Measurements from ENCODE around the gene OR10R2.
"Not testable (repeated sequence)": the region's sequence is repeated elsewhere in the genome, so short reads cannot be mapped to it uniquely, and the experiment has no call there.

OR10R2 gene

DNA sequence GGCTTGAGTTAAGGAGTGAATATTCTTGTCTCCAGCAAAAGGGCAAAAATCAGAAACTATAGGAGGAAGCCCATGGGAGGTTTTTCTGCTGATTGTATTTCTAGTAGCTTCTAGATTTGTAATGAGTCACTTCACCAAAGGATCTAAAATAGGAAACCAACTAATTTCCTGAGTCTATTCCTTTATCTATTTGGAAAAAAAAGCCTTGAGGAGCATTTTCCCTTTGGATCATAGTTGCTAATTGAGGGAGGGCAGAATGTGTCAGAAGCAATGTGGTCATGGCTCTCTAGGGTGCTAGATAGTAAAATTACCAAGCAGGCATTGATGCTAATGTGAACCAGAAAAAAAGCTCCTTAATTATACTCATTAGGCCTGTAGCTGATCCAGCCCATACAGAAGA lies at the start of gene OR10R2:
Gene OR10R2, plus strand, starts transcription at position 301 of the 400 bp plus-strand sequence. CDS start 106 bp downstream, outside the sequence.
- no peak for DNase-seq (ENCODE audit: low read depth)
- no peak within 1 kb of the TSS for H3K4me3 ChIP-seq (ENCODE audit: low read depth, low read length)

DNA sequence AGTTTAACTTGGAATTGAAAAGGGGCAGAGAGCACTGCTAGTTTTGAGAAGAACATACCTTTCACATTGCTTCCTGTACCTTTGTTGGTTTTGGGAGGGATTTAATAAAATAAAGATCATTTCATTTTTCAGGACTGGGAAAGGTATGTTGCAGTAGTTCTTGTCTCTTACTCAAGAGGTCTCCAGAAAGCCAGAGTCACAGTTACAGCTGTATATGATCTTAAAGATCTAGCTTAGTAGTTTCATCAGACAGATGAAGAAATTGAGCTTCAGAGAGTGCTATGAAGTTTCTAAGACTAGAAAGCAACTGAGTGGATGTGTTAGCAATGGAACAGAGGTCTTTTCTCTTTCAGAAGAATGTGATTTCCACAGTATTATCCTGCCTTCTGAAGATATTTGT lies 47.0 kb upstream of the OR10R2 start:
- no peak for DNase-seq (ENCODE audit: low read depth)
- H3K4me3 ChIP-seq (ENCODE audit: low read depth, low read length): no peak overlapping the region

- DNase-seq (ENCODE audit: low read depth): no peak
- no peak within 1 kb of the TSS for H3K4me3 ChIP-seq (ENCODE audit: low read depth, low read length)
Measured at GRCh38 chr1:158426137-158426536, 45.9 kb upstream of the OR10R2 start, which contains the start of gene OR10K2. TSS of gene OR10K2 (minus strand) at chr1:158426237. CDS start at chr1:158420866, 5,371 bp downstream.

GRCh38 chr1:158430163-158430562 lies 41.9 kb upstream of the OR10R2 start:
- not testable (repeated sequence) for DNase-seq (ENCODE audit: low read depth)

DNA sequence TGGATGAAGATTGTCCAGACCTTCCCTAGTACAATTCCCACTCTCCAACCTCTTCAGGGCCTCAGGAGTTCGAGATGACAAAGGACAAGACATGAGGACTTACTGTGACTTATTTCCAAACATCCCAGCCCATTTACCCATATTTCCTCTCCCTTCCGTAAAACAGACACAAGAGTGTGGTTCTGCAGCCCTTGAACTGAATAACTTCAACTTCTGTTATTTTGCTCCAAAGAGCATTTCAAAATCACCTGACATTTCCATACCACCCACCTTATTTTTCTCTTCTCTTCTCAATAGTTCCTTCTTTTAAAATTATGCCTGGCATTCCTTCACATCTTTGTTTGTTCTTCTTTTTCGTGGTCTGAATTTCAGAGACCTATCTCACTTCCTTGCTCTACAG lies 37.3 kb upstream of the OR10R2 start:
- DNase-seq (ENCODE audit: low read depth): no peak
- no peak overlapping the region for H3K4me3 ChIP-seq (ENCODE audit: low read depth, low read length)

More at GRCh38 chr1:158430163-158430562, 41.9 kb upstream of the OR10R2 start:
- H3K4me3 ChIP-seq (ENCODE audit: low read depth, low read length): not testable (repeated sequence)

DNA sequence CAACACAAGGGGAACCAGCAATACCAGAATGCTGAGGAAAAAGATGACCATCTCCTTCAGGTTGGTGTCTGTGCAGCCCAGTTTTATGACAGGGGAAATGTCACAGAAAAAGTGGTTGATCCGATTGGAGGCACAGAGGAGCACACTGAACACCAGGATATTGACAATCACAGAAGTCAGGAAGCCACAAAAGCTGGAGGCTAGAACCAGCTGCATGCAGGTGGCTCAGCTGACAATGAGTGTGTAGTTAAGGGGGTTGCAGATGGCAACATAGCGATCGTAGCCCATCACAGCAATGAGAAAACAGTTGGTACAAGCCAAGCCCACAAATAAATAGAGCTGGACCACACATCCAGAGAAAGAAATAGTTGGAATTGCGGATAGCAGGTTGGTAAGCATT lies 26.6 kb upstream of the OR10R2 start:
- DNase-seq (ENCODE audit: low read depth): no peak
- no peak overlapping the region for H3K4me3 ChIP-seq (ENCODE audit: low read depth, low read length)

DNA sequence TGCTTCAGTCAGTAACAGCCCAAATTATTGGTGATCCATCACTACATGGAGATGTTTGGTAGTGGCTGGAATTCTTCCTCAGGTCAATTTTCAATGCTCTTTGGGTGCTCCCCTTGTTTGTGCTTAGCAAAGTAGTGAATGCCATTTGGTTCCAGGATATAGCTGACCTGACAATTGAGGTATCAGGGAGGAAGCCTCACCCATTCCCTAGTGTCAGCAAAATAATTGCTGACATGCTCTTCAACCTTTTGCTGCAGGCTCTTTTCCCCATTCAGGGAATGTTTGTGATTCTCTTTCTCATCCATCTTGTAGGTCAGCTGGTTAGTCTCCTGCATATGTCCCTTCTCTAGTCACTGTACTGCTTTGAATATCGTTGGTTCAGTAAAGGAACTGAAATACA lies 17.5 kb upstream of the OR10R2 start:
- no peak overlapping the region for H3K4me3 ChIP-seq (ENCODE audit: low read depth, low read length)
- DNase-seq (ENCODE audit: low read depth): no peak

- no peak for DNase-seq (ENCODE audit: low read depth)
- H3K4me3 ChIP-seq (ENCODE audit: low read depth, low read length): no peak overlapping the region
Measured at GRCh38 chr1:158457246-158457645, 14.8 kb upstream of the OR10R2 start.

- no peak for DNase-seq (ENCODE audit: low read depth)
- H3K4me3 ChIP-seq (ENCODE audit: low read depth, low read length): no peak overlapping the region
Measured at GRCh38 chr1:158458263-158458662, 13.8 kb upstream of the OR10R2 start.

- DNase-seq (ENCODE audit: low read depth): no peak
- no peak within 1 kb of the TSS for H3K4me3 ChIP-seq (ENCODE audit: low read depth, low read length)
Measured at GRCh38 chr1:158461534-158461933, 10.5 kb upstream of the OR10R2 start, which contains the start of gene OR10K1. TSS of gene OR10K1 (plus strand) at chr1:158461834. CDS start at chr1:158465562, 3,728 bp downstream.

DNA sequence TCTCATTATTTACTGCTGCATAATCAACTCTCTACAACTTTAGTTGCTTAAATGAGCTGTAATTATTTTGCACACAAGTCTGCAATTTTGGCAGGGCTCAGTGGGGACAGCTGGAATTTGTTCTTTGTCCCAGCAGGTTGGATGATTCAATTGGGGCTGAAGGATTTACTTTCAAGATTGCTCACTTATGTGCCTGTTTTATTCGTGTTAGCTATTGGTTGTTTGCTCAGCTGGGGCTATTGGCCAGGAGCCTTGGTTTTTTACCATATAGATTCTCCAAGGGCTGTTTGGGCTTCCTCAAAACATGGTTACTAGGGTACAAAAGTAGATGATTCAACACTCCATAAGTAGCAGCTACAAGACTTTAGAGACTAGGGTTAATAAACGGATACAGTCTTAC lies 13.4 kb downstream of the OR10R2 start:
- no peak for DNase-seq (ENCODE audit: low read depth)
- H3K4me3 ChIP-seq (ENCODE audit: low read depth, low read length): no peak overlapping the region

DNA sequence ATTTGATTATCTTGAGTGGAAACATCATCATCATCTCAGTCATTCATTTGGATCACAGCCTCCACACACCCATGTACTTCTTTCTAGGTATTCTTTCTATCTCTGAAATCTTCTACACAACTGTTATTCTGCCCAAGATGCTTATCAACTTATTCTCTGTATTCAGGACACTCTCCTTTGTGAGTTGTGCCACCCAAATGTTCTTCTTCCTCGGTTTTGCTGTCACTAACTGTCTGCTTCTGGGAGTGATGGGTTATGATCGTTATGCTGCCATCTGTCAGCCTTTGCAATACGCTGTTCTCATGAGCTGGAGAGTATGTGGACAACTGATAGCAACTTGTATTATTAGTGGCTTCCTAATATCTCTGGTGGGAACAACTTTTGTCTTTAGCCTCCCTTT lies 19.3 kb downstream of the OR10R2 start:
- no peak overlapping the region for H3K4me3 ChIP-seq (ENCODE audit: low read depth, low read length)
- no peak for DNase-seq (ENCODE audit: low read depth)

GRCh38 chr1:158493054-158493453 lies 21.0 kb downstream of the OR10R2 start:
- no peak for DNase-seq (ENCODE audit: low read depth)

DNA sequence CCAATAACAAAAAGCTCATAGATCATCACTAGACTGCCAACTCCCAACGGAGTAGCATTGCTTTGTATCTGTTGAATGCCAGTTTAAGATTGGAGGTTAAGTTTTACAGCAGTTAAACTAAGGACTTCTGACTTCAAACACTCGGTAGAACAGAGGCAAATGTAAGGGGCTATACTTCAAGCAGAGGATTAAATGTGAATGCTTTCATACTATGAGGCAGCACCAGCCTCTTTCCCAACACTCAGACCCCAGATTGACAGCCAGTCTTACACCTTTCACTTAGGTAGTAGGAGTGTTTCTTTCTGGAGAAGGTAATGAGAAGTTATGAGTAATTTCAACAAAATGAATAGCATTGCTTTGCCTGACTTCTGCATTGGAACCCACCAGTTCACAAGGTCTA lies 22.8 kb downstream of the OR10R2 start:
- DNase-seq (ENCODE audit: low read depth): no peak
- no peak overlapping the region for H3K4me3 ChIP-seq (ENCODE audit: low read depth, low read length)

More at GRCh38 chr1:158493054-158493453, 21.0 kb downstream of the OR10R2 start:
- H3K4me3 ChIP-seq (ENCODE audit: low read depth, low read length): no peak overlapping the region

DNA sequence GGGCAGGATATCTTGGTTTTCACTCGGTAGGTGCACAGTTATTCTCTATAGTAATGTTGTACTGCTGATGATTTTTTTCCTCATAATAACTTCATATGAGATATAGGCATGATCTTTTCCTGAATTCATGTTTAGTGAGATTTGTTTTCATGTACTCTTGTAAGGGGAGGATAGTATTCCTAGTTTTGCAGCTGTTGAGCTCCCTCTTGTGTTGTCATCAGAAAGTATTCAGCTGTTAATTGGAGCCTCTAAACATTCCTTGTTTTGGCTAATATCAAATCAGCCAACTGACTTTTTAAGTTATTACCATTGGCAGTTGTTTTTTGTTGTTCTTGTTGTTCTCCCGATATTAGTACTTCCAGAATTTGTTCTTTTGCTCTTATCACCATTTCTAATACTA lies 24.4 kb downstream of the OR10R2 start:
- DNase-seq (ENCODE audit: low read depth): no peak
- no peak overlapping the region for H3K4me3 ChIP-seq (ENCODE audit: low read depth, low read length)

DNA sequence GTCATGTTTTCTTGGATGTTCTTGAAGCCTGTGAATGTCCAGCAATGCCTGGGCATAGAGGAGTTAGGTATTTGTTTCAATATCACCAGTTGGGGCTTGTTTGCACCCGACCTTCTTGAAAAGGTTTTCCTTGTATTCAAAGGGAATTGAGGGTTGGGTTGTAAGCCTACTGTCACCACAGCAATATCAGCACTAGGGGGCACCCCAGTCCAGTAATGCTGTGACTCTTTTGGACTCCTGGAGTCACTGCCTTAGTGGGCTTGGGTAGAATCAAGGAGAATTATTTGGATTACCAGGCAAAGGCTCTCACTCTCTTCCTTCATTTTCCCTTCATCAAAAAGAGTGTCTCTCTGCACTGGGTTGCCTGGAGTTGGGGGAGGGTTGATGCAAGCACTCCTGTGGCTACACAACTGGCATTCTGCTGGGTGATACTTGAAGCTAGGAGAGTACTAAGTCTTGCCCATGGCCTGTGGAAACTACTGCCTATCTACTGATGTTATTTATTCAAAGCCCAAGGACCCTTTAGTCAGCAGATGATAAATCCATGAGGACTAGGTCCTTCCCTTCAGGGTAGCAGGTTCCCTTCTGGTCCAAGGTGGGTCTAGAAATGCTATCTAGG lies 34.5 kb downstream of the OR10R2 start:
- DNase-seq (ENCODE audit: low read depth): no peak
- no peak overlapping the region for H3K4me3 ChIP-seq (ENCODE audit: low read depth, low read length)

GRCh38 chr1:158507511-158507910 lies 35.5 kb downstream of the OR10R2 start:
- no peak overlapping the region for H3K4me3 ChIP-seq (ENCODE audit: low read depth, low read length)
- no peak for DNase-seq (ENCODE audit: low read depth)

DNA sequence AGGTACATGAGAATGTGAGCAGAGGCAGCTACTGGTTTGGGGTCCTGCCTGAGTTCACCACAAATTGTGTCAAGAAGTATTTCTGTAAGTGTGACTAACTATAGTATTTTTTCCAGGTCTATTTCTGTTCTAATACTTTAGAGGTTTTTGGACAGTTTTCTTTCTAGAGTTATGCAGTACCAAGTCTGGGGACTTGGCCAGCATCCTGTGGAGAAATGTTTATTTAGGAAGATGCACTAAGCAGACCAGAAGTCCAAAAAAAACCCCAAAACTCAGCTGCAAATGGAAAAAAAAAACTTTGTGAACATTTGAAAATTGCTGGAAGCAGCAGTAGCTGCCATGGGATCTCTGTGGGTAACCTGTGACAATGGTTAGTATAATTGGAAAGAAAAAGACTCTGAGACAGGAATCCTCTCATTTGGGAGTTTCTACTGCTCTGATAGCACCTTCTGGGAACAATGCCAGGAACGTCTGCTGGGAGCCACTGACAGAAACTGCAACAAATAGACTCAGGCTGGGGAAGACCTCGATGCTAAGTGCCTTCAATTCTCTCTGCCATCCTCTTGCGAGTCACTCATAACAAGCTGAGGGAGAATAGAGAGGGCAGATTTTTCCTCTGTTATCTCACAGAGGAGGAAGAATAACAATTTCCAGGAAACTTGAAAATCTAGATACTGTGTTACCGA lies 37.6 kb downstream of the OR10R2 start:
- H3K4me3 ChIP-seq (ENCODE audit: low read depth, low read length): no peak overlapping the region
- DNase-seq (ENCODE audit: low read depth): no peak

GRCh38 chr1:158516966-158517365 lies 44.9 kb downstream of the OR10R2 start:
- no peak for DNase-seq (ENCODE audit: low read depth)
- H3K4me3 ChIP-seq (ENCODE audit: low read depth, low read length): no peak overlapping the region

GRCh38 chr1:158520021-158520420 lies 48.0 kb downstream of the OR10R2 start:
- DNase-seq (ENCODE audit: low read depth): no peak
- H3K4me3 ChIP-seq (ENCODE audit: low read depth, low read length): no peak overlapping the region

All from skeletal muscle cell (primary cell).